Stimulated activated CD4-positive, alpha-beta T cell treated with anti-CD3 and anti-CD28 coated beads, Interleukin-15, amount 100 ng/mL, for 48 hours (primary cell): Measurements from ENCODE around the gene COL5A1.
A peak's percentile ranks its signal among the peaks of the same experiment; 100 is the strongest.
"Not testable (repeated sequence)": the region's sequence is repeated elsewhere in the genome, so short reads cannot be mapped to it uniquely, and the experiment has no call there.

Experiments
- DNase-seq, 2 donors: peaks; one replicate each; pipeline ENCODE4 v3.0.0-alpha.2; 2020; ENCODE audit warnings: low read depth in 2 of 2

The COL5A1 gene

DNA sequence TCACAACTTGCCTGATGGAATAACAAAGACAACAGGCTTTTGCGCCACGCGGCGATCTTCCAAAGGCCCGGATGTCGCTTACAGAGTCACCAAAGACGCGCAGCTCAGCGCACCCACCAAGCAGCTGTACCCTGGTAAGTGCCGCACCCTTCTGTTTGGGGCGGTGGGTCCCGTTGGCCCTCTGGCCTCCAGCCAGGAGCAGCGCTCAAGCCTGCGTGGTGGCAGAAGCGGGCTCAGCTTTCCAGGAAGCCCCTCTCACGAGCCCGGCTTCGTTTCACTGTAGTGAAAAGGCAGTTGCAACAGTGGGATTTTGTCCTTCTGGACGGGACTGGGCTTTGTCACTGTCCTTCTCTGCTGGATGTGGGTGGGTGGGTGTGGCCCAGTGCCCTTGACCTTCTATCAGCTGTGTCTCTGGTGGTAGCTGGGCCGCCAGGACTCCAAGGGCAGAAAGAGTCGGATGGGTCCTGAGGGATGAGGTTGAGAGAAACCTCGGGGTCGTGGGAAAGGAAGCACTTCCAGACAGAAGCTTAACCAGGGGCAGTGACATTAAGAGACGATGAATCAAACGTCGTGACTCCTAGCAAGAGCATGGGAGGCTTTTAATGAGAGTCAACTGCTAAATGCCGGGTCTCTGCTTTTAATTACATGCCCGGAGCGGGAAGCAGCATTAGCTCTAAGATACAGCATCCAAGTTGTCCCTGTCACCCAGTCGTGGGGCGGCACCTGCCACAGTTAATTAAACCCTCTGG, 49.5 kb downstream of the COL5A1 start:
- DNase-seq: no peak

DNA sequence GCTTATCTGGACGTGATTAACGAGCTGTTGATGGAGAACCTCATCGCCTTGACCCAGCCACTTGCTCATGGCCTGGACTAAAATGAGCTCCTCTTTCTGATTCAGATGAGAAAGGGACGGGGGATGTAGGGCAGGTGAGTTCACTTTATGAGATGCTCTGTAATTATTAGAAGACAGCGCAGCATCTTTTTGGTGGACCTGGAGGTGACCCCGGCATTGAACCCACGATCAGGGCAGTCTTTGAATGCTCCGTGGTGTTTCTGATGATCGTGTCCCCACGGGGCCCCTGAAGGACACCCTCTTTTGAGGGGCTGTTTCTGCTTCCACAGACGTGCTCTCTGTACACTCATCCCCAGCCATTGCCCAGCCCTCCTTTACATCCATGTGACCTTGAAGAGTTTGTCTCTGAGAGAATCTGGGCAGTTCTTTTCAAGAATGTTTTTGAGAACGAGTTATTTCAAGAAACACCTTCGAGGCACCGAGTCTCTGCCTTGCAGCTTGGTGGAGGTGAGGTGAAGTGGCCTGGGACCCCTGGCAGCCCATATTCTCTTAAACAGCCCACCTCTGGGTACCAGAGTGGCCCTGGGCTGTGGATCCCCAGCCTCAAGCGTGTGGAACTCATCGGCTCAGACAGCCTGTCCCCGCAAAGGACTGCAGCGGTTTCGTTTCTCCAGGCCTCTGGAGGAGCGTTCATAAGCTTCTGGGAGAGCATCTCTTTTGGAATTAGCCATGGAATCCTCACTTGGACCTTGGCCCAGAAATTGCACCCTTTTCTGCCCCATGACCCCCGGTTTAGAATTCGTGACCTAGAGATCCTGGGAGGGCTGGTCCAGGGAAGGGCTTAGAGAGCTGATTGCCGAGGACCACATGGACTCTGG, 50.3 kb downstream of the COL5A1 start:
- no peak for DNase-seq

DNA sequence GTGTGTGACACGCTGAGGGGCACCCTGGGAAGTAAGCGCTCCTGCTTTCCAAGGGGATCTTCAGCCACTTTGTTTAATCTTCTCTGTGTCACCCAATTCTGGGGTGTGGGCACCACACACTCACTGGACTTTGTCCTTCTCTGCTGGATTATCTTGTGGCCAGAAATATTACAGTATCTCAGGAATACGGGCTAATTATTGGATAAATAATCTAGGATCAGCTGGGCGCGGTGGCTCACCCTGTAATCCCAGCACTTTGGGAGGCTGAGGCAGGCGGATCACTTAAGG, 50.9 kb downstream of the COL5A1 start:
- DNase-seq: no peak

DNA sequence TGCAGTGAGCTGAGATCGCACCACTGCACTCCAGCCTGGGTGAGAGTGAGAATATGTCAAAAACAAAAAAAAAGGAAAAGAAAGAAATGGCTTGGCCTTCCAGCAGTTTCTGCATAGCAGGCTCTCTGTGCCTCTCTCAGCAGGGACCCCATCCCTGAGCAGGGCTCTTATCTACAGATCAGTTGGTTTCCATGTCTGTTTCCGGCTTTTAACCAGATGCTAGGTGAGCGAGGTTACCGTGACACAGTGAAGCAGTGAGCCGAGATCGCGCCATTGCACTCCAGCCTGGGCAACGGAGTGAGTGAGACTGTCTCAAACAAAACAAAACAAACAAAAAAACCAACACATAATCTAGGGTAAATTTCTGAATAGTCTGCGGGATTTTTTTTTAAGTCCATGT, 51.4 kb downstream of the COL5A1 start:
- DNase-seq: no peak

DNA sequence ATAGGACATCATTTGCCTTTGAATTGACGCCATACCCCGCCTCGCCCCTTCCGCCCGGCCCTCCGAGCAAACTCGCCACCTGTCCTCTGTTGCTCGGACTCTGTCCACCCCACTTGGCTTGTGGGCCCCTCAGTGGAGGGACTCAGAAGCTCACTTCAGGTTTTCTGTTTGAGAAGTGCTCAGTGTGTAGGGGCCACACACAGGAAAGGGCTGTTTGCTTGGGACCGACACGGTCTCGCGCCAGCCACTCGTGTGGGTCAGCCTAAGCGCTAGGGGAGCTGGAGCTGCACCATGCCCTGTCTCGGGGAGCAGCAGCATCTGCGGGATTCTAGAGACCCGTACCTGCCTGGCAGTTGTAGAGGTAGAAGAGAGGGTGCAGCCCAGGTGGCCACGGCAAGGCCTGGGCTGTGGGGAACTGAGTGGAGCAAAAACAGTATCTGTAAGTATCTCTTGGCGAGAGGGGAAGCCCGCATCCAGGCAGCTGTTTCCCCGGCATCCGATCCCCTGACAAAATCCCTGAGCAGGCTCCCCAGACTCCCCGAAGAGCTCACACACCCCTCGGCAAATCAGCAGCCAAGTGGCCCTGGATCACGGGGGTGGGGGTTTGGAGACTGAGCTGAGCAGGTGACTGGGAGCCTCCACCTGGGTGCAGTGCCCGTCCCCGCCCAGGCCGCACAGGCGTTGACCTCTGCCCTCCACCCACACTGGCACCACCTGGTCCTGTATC, 52.2 kb downstream of the COL5A1 start:
- no peak for DNase-seq

DNA sequence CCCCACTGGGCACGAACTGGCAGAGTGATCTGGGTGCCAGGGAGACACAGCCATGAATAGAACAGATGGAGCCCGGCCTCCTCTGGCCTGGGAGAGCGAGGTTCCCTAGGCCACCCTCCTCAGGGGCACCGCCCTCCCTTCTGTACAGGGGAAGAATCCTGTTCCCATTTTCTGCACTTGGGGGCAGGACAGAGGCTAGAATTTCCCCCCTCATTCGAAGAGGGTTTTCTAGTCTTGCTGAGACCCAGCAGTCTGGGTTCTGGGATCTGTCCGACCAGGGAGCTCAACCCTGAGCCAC, 52.7 kb downstream of the COL5A1 start:
- no peak for DNase-seq

DNA sequence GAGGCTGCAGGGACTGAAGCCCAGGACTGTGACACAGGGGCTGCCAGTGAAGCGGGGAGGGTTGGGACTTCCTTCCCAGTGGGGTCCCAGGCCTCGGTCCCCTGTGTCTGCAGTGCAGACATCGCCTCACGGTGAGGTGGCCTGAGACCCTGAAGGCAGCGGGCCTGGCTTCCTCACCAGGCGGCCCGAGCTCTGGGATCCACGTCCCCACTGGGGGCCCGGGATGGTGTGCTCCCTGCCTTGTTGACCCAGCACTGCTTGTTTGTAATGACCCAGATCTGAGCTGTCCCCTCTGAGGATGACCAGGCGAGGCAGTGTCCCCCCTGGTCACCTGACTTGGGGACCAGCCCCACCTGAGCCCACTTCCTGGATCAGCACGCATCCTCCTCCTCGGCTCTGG, 53.1 kb downstream of the COL5A1 start:
- DNase-seq: no peak

DNA sequence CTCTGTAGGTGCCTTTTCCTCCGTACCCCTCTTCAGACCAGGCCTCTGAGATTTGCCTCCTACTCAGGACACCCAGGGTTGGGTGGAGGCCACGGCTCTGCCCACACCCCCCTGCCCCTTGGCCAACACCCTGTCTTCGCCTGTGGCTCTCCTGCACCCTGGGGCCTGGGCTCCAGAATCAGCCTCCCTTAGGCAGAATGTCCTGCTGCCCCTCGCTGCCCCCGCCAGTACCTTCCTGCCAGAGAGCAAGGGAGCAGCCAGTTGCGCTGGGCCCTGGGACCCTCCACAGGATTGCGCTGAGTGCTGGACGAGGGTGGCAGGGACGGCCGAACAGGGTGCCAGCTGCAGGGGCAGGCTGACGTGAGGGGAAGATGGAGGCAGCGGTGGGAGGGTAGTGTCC, 53.5 kb downstream of the COL5A1 start:
- DNase-seq: no peak

DNA sequence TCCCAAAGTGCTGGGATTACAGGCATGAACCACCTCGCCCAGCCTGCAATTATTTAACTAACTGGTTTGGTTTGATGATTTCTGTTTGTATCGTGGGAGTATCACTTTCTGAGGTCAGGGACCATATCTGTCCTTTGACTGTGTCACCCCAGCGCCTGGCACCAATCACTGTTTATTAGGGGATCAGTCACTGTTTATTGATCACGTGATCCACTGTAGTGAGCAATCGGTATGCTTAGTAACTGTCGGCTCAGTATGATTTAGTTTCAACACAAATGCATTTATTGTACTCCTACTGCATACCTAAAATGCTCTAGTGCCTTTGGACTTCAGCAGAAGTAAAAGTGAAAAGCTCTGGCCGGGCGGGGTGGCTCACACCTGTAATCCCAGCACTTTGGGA, 54.8 kb downstream of the COL5A1 start:
- no peak for DNase-seq

DNA sequence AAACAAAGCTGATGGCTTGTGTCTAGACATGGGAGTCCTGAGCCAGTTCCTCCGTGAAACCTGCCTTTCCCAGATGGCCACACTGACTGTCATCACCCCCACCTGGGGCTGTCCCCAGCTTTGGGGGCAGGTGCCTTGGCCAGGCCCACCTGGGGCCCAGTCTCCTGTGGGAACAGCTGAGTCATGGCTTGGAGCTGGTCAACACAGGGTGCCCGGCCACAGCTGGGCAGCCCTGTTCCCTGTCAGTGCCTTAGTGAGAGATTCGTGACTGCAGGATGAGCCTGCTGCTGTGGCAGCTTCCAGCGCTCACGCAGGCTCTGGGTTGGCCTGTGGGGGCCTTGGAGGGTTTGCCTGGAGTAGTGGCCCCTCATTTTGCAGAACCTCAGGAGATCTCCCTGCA, 56.5 kb downstream of the COL5A1 start:
- no peak for DNase-seq

DNA sequence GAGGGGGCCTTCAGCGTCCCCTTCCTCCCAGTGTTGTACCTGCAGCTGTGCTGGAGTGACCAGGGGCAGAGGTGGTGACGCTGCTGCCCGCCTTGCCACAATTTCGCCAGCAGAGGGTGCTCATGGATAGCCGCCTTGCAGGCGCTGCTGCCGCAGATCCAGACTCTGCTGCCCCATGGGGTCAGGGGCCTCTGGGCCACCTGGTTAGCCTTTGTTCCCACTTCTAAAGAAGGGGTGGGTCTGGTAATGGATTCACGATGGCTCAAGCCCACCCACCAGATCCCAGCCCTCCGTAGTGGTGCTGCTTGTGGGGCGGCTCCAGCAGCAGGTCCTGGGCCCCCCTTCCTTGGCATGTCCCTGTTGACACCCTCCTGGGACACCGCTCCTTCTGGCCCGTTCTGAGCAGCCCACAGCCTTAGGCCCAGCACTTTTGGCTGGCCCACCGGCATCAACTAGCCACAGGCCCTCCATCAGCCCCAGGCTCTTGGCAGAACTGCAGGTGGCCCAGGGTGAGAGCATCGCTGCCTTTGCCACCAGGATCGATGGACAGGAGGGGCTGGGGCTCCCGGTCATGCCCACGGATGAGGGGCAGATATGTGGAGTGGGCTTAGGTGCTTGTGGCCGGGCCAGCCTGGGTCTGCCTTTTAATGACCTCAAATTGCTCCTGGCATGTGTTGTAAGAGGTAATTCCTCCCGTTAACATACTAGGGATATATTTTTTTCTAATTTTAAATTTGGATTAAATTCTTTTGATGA, 57.2 kb downstream of the COL5A1 start:
- DNase-seq: peak; percentile 26 to 47

DNA sequence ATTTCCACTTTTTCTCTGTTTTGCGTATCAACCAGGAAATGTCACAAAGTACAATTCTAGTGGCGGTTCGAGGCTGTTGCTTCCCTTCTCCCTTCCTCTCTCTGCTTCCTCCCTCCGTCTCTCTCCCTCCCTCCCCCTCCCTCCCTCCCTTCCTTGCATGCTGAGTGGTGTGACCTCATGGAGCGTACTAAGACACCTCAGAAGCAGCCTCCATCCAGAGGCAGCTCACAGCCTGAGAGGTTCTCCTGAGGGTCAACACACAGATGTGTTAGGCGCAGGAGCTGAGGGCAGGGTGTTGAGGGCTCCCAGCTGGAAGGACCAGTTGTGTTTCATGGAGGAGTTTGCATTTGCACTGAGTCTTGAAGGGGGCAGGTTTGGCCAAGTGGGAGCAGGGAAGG, 57.7 kb downstream of the COL5A1 start:
- no peak for DNase-seq

DNA sequence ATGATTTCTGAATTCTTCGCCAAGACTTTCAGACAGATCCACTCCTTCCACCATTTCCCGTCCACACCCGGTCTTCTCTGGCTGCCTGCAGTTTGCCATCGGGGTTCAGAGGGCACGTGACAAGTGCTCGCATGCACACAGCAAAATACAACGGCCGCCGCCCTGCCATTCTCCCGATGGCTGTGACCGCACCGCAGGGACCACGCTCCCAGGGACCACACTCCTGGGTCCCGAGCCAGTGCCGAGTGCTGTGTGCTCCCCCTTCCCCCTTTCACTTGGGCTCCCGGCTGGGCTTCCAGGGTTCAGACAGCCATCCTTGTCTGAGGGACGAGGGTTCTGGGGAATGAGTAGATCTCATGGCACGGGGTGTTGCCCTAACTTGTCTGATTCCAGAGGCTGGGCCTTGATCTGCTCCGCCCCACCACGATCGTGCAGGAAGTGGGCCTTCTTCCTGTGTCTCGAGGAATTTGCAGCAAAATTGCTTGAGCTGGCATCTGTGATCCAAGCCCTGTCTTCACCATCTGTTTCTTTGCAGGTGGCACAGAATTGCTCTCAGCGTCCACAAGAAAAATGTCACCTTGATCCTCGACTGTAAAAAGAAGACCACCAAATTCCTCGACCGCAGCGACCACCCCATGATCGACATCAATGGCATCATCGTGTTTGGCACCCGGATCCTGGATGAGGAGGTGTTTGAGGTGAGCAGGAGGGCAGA, 59.2 kb downstream of the COL5A1 start:
- DNase-seq: no peak

DNA sequence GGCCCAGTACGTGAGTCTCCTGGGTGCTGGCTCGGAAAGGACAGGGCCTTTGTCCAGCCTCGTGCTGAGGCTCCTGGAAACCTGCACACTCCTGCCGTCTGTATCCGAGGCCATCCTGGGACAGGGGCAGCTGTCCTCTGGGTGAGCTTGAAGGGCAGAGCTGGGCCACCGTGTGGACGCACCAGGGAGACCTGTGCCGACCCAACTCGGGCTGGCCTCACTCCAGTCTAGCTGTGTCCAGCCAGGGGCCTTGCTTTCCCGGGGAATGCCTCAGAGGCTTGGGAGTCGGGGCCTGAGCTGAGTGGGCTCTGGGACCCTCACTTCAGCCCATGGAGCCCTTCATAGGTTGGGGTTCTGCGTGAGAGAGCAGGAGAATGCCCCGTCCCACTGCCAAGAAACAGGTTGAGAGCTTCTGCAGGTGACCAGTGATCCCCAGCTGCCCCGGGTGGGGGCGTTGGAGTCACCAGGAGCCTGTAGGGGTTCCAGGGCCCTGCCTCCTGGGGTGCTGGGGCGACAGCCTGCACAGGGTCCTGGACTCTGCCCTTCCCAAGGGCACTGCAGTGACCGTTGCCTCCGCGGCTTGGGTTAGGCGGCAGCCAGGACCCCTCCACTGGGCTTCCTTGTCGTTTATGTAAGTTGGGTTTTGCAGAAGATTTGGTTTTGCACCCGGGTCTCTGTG, 60.1 kb downstream of the COL5A1 start:
- no peak for DNase-seq

DNA sequence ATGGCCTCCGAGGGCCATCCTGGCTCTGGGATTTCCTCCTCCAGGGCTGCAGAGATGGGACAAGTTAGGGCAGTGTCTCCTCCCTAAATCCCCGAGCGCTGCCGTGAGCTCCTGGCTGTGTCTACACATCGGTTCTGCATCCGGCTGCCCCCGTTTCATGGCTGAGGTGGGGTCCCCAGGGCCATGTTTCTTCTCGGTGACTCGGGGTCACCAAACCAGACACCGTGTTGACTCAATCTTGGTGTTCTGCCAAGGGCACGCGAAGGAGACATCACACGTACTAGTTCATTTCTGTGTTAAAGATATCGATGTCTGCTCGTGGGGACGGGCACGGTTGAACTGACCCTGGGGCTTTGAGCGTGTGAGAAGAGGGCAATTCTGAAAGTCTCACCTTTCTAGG, 60.7 kb downstream of the COL5A1 start:
- no peak for DNase-seq

DNA sequence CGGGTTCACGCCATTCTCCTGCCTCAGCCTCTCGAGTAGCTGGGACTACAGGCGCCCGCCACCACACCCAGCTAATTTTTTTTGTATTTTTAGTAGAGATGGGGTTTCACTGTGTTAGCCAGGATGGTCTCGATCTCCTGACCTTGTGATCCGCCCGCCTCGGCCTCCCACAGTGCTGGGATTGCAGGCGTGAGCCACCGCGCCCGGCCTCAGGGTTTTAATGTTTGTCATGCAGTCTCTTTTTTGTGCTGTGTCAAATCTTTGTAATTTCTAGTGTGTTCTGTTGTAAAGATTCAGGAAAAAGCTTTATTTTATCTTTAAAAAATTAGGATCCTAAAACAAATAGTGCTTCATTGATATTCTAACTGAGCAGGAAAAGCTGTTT, 62.1 kb downstream of the COL5A1 start:
- not testable (repeated sequence) for DNase-seq

DNA sequence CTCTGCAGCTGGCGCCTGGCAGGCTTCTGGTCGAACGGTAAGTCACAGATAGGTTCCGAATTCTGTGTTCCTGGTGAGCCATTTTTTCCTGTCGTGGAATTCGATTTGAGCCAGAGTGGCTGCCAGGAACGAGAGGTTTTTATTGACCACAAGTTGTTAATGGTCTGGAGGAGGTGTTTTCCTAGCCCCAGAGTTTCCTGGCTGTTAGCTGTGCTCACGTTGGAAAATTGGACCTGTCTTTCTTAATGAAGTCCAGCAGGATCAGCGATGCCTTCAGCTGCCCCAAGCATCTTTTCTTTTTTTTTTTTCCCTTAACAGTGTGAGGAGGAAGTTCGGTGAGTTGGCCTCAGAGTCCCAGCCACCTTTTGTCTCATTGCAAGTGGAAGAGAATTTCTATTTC, 62.9 kb downstream of the COL5A1 start:
- DNase-seq: no peak

DNA sequence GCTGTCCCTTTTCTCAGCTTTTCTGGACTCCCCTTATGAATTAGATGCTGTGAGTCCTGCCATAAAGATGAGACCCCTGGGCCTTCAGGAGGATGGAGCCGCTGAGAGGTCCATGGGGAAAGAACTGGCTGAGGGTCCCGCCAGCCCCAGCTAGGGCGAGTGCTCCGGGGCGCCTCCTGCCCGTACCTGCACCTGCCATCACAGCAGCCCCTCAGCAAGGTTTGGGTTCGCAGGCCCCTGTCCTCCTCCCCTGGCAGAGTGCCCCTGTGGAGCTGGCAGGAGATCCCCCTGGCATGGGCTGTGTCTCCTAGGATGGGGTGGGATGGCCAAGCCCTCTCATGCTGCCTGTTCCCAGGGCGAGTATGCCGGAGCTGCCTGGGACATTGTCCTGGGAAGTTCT, 64.2 kb downstream of the COL5A1 start:
- DNase-seq: no peak

DNA sequence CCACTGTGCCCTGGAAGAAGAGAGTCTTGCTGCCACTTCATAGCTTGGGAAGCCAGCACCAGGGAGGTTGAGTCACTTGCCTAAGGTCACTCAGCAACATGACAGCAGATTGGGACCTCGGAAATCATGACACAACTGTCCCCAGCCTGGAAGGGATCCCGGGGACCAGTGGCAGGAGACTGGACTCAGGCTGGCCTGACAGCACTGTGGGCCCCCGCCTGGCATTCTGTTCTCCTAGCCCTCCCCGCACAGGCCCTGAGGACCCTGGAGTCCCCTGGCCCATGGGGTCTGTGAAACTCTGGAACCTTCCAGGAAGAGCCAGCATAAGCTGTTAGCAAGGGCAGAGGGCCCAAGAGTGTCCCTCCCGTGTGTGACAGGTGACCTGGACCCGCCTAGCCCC, 64.9 kb downstream of the COL5A1 start:
- DNase-seq: no peak

DNA sequence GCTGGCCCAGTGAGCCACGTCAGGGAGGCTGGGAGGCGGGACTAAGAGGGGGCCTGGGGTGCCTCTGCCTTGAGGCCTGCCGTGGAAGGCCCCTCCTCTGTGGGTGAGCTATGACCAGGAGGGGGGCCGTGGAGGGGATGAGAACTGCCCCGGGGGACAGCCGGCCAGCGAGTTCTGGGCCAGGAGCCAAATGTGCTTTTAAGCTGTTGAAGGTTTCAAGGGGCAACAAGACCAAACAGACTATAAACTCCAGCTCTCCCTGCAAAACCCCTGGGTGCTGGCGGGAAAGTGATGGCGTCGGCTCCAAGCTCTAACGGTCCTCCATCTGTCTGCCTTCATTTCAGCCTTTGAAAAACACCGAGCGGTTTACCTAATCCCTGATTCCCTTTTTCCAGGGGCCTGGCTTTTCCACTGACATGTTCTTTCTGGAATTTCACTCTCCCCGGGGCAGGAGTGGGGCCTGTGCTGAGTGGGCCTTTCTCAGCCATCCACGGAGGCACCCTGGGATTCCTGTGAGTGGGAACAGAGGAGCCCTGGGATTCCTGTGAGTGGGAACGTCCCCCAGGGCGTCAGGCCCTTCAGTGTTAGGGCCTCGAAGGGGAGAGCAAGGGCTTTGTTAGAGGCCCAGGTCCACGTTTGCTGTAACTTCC, 65.6 kb downstream of the COL5A1 start:
- no peak for DNase-seq
